GM21529 (cell line): Measurements from ENCODE around the gene ACTG1.

Experiments used
- ATAC-seq: cut with Tn5 transposase; IDR thresholded peaks from one replicate; pipeline ENCODE4 v1.9.1; 2021; ENCODE audit not compliant: unreplicated experiment

ACTG1 gene

DNA sequence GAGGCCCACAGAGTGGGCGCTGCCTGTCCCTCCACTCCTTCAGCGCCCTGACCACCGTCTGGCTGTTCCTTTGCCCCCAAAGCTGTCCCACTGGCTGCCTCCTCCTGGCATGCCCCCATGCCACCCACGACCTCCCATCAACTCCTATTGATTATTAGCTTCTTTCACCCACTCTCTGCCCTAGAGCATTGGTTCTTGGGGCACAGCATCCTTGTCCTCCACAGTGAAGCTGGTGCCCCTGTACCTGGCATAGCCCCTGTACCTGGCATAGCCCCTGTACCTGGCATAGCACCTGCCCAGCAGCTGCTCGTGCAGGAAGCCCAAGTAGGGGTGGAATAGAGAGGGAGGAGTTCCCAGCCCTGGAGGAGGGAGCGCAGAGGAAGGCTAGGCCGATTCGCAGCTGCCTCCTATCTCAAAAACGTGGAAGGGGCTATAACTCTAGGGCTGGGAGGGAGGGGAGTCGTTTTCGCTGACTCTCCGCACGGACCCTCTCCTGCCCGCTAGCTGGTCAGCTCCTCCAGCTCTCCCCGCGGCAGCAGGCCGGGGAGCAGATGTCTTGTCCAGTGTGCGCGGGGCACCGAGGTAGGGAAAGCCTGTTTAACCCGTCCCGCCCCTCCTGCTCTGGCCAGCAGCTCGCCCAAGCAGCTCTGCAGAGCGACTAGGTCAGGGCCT, 5.7 kb upstream of the ACTG1 start:
- ATAC-seq, result no peak

DNA sequence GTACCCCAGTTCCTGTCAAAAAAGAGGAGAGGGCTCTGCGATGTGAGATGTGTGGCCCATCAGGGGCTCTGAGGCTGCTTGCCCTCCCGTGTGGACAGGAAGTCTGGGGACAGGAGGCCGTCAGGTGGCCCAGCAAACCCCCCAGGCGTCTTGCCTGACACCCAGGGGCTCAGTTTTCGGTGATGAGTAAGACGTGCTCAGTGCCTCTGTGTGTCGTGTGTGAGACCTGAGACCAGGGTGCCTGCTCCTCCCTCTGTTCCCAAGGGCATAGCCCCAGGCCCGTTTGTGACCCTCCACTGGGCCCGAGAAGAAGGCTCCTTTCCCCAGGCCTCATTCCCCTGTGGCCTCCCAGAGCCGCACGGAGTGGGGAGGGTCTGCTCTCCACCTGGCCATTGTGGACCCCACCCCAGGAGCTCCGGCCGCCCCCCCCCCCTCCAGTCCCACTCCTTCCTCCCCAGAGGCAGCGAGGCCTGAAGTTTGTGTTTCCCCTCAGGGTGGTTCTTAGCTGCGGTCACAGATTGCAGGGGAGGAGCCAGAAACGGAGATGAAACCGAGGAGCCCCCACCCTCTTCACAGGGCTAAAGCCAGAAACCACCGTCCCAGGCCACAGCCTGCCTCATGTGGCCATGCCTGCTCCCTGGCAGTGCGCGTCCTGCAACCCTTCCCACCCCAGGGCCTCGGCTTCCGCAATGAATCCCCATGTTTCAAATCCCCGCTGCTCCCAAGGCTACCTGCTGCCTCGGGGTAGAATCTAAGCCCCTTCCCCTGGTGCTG, 4.9 kb upstream of the ACTG1 start:
- peak; percentile 32 for ATAC-seq

GRCh38 chr17:81517009-81517338, 4.4 kb upstream of the ACTG1 start:
- no peak for ATAC-seq

DNA sequence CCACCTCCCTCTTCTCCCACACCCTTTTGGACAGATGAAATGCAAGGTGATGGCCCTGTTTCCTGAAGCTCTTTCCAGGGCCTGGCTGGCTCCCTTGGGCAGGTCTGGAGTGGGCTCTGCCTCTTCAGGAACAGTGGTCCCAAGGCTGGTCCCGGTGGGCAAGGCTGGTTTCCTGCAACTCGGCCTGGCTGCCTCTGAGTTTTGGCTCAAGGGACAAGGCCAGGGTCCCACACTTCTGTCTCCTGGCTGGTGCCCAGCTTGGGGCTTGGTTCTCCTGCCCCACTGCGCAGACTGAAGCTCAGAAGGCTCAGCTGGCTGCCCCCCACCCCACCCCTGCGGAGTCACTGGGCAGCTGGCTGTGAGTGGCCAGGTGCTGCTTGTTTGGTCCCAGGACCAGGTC, 3.8 kb upstream of the ACTG1 start:
- no peak for ATAC-seq

DNA sequence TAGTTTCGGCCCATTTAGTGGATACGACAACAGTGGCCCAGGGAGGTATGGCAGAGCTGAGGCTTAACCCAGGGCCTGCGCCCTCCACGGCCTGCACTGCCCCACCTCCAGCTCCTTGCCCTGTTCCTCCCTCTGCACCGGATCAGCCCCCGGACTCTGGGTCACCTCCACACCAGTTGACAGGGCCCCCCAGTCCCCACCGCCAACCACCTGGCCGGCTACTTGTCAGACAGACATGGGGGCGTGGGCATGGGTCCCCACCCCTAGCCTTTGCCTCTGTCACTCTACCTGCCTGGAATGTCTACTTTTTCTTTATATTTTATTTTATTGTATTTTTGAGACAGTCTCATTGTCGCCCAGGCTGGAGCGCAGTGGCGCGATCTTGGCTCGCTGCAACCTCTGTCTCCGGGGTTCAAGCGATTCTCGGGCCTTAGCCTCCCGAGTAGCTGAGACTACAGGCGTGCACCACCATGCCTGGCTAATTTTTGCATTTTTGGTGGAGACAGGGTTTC, 3.0 kb upstream of the ACTG1 start:
- no peak for ATAC-seq

GRCh38 chr17:81514739-81515529, 2.3 kb upstream of the ACTG1 start:
- ATAC-seq, result no peak

GRCh38 chr17:81514489-81514738, 1.8 kb upstream of the ACTG1 start:
- no peak for ATAC-seq

- ATAC-seq, result no peak
These were observed 1.3 kb upstream of the ACTG1 start for GRCh38 chr17:81513753-81514488.

DNA sequence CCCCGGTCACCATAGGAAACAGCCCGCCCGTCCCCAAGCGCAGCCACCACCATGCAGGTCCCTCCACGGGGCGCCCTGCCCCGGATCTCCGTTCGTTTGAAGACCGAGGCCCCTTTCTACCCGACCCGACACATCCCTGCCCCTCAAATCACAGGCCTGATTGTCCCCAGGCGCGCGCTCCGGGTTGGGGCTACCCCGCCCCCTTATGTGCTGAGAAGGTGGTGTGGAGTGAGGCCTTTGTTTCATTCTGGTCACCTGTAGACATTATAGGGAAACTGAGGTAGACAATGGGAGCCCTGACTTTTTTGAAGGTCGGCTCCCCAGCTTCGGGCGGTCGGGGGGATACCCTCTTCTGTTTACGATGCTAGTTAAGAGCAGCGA, 763 bp upstream of the ACTG1 start:
- no peak for ATAC-seq

GRCh38 chr17:81511804-81512561, 616 bp downstream of the ACTG1 start:
- peak; percentile 6 for ATAC-seq

- no peak for ATAC-seq
These were observed 1.1 kb downstream of the ACTG1 start for GRCh38 chr17:81511554-81511803.

GRCh38 chr17:81510785-81511553, 1.6 kb downstream of the ACTG1 start:
- ATAC-seq, result no peak

GRCh38 chr17:81509972-81510784, 2.4 kb downstream of the ACTG1 start:
- no peak for ATAC-seq

DNA sequence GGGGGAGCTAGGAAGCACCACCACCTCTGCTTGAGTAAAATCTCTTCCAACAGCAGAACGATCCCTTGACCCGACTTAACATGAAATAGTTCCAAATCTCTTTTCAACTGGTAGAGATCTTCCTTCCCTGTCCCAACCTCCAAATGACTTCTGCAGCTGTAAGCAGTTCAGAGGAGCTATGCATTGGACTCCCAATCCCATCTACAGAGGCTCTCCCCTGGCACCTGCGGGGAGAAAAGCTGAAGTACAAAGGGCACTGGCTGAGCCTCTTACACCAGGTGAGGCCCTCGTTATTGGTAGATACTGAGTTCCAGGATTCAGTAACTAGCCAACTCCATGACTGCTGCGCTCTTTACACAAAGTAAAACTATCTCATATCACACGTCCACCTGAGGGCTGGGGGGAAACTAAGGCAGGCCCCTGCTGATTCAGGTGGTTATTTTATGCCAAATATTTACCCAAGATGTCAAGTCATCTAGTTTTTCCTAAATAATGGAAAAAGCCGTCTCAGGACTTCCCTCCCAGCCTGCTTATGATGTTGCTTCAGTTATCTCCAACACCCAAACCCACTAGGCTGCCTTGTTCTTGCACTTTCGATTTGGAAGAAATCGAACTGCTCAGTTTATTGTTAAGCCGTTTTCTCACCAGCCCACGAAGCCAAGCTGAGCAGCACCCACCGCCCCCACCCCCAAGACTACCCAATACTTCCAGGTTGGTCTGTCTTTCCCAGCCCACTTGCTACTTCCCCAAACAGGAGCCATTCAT, 3.2 kb downstream of the ACTG1 start:
- ATAC-seq, result no peak

DNA sequence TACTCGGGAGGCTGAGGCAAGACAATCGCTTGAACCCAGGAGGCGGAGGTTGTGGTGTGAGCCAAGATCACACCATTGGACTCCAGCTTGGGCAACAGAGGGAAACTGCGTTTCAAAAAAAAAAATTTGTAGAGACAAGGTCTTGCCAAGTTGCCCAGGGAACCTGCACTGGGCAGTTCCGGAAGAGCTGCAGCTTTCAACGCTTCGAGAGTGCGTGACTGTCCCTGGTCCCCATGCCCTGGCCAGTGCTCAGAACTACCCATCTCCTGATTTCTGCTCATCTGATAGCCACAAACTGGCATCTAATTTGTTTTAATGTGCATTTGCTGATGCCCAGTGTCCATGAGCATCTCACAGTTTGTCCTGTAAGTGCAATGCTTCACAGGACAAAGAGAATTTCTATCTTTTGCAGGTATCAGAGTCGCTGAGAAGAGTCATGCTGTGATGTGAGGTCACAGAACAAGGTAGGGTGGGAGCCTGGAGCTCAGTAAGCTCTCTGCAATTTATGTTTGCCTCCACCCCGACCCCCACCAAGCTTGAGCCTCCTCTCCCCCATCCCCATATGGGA, 3.9 kb downstream of the ACTG1 start:
- no peak for ATAC-seq

DNA sequence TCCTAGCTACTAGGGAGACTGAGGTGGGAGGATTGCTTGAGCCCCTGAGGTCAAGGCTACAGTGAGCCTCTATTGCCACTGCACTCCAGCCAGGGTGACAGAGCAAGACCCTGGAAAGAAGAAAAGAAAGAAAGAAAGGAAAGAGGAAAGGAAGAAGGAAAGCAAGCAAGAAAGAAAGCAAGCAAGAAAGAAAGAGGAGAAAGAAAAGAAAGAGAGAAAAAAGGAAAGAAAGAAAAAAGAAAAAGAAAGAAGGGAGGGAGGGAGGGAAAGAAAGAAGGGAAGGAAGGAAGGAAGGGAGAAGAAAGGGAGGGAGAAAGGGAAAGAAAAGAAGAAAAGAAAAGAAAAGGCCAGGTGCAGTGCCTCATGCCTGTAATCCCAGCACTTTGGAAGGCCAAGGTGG, 9.0 kb downstream of the ACTG1 start:
- no peak for ATAC-seq

- ATAC-seq, result no peak
These were observed 10.1 kb downstream of the ACTG1 start for GRCh38 chr17:81502471-81503017.

GRCh38 chr17:81500047-81500446, 12.6 kb downstream of the ACTG1 start:
- no peak for ATAC-seq
